NCI-H774 (cell line): ENCODE data around the gene C3orf52.
"Not testable (repeated sequence)": the region's sequence is repeated elsewhere in the genome, so short reads cannot be mapped to it uniquely, and the experiment has no call there.

Source experiments
- DNase-seq: peaks from one replicate; lab custom pipeline; 2025; lab: John Stamatoyannopoulos, UW

Gene C3orf52, protein sequence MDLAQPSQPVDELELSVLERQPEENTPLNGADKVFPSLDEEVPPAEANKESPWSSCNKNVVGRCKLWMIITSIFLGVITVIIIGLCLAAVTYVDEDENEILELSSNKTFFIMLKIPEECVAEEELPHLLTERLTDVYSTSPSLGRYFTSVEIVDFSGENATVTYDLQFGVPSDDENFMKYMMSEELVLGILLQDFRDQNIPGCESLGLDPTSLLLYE

DNA sequence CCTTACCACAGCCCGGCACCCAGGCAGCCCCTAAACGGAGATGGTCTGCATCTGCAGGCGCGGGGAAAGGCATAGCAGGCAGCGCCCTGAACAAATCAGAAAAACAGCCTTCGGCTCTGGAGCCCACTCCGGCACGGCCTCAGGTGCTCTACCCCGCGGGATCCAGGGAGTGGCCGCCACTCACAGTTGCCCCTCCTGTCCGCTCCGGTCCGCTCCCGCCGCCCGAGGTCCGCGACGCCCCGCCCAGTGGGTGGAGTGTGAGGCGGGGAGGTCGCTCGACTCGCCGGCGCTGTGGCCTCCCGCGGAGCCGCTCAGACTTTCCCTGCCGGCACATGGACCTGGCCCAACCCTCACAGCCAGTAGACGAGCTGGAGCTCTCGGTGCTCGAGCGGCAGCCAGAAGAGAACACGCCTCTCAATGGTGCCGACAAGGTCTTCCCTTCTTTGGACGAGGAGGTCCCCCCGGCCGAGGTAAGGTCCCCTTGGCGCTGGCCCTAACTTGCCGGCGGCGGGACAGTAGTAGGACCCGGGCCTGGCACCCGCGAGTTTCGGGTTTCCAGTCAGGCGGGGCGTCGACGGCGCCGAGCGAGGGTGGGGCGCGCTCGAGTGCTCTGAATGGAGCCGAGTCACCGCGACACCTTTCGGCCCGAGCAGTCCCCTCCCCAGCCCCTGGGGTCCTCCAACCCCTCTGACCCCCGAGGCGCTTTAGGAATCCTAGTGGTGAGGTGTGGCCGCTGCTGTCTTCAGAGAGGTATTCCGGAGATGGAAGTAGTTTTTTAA, at the start of gene C3orf52:
Gene C3orf52, plus strand, starts transcription at position 314 of the 779 bp plus-strand sequence. Its CDS starts 19 bp downstream, at position 333.
- peak; percentile 77 for DNase-seq

DNA sequence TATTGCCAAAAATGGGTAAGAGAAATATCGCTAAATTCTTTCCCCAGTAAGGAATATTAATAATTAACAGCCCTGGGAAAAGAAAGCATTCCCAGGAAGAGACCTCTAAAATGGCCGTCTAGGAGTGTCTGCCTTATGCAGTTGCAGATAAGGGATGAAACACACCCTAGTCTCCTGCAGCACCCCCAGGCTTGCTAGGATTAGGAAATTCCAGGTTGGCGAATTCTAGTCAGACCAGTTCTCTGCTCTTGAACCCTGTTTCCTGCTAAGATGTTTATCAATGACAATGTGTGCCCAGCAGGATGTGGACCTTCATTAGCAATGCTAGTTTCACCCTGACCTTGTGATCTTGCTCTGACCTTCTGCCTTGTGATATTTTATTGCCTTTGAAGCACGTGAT, 49.0 kb upstream of the C3orf52 start:
- not testable (repeated sequence) for DNase-seq

DNA sequence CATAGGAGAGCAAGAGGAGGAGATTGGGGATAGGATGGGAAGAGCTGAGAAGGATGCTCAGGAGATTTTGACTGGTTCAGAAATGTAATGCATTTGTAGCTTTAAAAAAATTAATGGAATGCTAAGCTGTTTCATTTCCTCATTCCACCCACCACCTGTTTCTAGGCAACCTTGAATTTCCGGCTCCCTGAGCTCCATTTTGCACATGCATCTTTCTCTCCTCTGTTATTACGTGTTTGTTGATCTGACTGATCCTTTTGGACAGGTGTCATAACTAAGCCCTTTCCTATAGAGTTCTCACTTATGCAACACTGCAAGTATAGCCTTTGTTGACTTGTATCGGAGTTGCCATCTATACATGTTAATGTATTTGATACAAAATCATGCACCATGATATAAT, 47.3 kb upstream of the C3orf52 start:
- DNase-seq: peak; percentile 8

DNA sequence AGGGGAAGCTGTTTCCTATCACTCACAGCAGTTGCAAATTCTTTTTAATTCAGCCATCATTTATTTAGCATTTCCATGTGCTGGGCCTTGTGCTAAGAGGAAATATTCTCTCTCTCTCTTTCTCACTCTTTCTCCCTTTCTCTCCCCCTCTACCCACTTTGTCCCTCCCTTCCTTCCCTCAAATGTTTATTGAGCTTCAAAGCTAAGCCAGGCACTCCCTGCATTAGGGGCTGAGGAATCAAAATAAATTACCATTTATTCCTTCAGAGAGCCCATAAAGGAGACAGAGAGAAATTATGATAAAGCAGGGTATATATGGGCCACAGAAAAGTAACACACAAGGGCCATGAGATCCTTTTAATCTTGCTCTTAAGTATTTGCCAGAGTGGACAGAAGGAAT, 44.9 kb upstream of the C3orf52 start:
- no peak for DNase-seq

DNA sequence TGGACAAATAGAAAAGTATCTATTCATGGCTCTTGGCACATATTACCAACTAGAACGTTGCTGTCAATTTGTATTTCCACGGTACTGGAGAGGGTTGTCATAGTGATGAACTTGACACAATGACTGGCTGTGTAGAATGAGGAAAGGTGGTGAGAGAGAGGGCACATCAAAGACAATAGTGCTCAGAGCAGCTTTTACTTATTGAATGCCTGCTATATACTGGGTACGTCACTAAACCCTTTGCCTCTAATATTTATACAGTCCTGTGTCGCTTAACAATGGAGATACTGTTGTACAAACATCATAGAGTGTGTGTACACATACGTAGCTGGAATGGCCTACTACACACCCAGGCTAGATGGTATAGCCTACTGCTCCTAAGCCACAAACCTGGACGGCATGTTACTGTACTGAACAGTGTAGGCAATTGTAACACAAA, 43.3 kb upstream of the C3orf52 start:
- DNase-seq: peak; percentile 86

DNA sequence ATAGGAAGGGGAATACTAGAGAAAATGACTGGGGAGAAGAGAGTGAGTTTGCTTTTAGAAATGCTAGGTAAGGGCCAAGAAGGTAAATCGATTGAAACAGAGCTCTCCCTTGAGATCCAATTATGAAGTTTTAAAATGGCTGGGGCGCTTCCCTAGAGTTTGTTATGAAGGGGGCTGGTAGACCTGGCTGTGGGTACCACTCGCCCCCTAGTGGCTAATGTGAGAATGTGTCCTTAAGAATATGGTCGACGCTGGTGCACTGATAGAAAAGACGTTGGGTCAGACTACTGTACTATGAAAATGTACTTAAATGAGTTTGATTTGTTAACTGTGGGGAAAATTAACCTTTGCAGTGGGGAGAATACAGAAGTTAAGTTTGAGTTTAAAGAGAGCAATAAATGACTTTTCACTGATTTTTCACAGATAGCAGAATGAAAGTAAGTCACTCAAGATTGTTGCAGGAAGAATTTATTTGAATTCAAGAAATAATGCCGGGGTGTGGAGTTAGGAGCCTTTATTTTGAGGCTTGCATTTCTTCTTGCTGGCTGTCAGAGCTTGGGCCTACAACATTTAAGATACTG, 42.5 kb upstream of the C3orf52 start:
- DNase-seq: peak; percentile 53

DNA sequence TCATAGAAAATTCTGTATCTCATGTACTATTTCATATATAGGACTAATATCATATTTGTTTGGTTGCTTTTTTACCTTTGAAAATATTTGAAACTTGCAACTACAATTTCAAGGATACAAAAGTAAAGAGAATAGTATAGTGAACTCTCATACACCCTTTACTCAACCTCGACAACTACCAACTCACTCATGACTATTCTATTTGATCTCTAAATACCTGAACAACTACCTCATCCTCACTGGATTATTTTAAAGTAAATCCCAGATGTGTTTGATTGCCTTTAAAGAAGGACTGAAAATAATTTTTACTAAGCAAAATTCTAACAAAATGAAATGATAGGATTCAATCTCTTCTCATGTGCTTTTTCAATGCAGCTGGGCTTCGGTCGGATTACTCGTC, 39.6 kb upstream of the C3orf52 start:
- no peak for DNase-seq

DNA sequence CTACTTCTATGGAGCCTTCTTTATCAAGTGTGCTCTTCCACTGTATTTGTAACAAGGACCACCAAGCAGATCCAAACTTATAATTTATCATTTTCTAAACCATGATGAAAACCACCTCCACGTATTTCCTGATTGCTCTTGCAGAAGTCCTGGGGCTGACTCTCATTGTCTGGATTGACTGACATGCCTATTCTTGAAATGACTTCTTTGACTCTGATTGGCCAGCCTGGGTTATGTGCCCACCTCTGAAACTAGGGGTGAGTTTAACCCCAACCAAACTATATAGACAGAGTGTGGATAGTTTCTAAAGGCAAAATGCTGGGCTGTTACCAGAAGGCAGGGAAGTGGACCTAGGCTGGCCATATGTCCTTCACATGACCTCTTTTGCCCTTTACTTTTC, 38.9 kb upstream of the C3orf52 start:
- no peak for DNase-seq

DNA sequence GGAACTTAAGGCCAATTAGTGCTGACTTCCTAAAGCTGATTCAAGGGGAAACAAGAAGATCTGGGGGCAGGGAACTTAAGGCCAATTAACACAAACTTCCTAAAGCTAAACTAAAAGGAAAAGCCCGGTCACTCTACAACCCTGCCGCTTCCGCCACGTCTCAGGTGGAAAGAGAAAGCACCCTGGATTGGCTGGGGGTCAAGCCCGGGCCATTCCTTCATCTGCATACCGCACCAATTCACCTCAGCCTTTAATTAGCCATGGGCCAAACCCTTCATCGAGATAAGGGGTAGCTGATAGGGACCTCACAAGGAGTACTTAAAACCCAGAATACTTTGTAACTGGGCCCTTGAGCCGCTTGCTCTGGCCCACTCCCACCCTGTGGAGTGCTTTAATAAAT, 37.3 kb upstream of the C3orf52 start:
- no peak for DNase-seq

DNA sequence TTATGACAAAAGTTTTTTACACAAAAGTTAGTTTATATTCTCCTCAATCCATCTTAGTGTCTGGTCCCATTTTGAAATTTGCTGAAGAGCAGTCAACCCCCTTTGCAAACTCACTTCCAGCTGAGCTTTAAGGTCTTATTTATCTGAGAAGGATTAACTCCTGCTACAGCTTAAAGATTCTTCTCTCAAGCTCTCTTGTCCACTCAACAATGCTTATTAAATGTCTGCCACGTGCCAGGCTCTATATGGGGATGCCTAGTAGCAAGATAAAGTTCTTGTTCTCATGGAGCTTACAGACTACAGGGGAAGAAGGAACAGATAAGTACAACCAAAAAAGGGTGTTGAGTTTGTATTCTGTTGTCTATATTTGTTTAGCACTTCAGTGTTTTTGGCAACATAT, 33.0 kb upstream of the C3orf52 start:
- DNase-seq: no peak

DNA sequence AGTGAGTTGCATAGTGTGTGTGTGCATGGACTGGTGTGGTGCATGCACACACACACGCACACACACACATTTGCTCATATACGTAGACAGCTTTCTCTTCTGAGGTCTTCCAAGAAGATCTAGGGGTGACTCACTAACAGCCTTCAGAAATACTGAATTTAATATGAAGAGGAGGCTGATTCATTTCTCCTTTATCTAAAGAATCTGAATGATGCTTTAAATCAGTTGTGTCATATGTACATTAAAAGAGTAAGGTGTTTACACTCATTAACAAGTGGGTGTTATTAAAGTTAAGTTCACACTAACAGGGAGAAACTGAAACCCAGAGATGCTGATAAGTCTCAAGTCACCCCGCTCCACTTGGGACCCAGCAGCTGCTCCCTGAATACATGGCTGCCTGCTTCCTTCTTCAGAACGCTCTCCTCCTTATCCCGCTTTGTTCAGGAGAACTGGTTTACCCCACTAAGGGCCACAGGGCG, 29.7 kb upstream of the C3orf52 start:
- no peak for DNase-seq

DNA sequence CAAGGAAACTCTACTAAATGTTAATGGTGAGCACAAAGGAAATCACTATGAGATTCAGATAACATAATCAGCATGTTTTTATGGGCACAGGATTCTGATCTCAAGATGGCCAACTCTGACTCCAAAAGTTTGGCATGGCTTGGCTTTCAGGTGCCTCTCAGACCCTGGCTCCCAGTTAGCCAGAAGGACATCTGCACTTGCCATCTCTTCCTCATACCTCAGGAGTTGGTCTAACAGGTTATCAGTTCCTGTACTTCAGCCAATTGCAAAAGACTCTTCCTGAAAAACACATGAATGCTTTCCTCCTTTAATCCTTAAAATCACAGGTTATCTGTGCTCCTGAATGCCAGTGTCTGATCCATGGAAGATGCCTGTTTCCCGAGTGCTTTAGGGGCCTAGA, 26.7 kb upstream of the C3orf52 start:
- DNase-seq: no peak

DNA sequence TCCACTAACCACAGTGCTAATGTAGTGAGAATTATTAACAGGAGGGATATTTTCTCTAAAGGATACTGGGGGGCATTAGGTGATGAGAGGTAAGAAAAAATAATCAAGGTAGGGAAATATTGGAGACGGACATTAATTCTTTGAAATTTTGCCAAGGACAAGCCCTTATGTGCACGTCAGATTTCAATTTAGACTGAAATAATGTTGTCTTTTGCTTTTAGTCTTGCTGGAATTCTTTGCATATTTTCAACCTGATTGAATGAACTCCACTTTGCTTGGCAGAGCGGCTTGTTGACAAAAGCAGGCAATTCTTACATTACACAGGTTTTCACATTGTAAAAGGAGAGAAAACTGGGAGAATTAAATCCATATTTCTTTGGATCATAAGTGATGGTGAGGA, 25.0 kb upstream of the C3orf52 start:
- DNase-seq: no peak

DNA sequence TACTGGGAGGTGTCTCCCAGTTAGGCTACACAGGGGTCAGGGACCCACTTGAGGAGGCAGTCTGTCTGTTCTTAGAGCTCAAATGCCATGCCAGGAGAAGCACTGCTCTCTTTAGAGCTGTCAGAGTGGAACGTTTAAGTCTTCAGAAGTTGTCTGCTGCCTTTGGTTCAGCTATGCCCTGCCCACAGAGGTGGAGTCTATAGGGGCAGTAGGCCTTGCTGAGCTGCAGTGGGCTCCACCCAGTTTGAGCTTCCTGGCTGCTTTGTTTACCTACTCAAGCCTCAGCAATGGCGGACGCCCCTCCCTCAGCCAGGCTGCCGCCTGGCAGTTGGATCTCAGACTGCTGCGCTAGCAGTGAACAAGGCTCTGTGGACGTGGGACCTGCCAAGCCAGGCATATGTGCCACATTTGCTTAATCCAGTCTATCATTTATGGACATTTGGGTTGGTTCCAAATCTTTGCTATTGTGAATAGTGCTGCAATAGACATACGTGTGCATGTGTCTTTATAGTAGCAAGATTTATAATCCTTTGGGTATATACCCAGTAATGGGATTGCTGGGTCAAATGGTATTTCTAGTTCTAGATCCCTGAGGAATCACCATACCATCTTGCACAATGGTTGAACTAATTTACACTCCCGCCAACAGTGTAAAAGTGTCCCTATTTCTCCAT, 13.7 kb upstream of the C3orf52 start:
- DNase-seq: not testable (repeated sequence)

DNA sequence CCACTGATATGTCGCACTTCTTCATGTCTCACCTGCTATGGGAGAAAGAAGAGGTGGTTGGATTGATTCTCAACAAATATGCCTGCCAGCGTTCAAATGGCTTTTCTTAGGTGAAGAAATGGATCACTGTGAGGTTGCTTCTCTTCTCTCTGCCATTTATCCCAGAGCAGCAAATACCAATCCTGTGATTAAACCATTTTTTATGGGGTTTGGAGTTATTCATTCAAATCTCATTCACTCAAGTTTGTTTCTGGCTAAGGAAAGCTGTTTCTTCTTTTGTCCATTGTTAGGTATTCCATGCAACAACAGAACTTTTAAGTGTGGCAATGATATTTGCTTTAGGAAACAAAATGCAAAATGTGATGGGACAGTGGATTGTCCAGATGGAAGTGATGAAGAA, 12.2 kb upstream of the C3orf52 start:
- DNase-seq: no peak

DNA sequence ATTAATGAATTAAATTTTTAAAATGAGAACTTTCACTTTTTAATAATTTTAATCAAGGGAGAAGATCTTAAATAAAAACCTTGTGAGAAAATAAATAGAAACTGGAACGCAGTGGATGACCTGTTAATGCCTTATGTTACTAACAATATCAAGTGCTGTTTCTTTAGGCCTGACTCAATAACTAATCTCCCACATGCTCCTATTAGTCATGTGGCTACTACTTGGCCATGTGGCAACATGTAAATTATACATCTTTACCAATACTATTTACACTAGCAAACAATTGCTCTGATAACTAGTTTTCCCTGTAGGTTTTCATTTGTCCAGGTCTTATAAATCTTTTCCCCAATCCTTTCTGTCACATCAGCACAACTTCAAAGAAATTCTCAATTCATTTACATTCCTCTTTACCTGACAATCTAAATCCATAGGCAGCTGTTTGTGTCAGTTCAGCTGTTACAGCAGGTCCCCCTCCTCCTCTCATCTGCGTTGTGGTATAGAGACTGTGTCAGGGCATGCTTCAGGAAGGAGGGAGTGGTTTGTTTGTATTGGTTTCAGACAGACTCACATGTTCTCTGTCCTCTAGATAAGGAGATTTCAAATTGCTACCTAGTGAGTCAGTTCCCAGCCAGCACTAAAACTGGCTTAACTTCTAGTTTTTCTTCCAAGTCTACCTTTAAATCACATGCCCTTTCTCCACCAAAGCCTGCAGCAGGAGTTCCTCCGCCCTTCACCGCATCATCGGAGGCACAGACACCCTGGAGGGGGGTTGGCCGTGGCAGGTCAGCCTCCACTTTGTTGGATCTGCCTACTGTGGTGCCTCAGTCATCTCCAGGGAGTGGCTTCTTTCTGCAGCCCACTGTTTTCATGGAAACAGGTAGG, 11.3 kb upstream of the C3orf52 start:
- DNase-seq: no peak

DNA sequence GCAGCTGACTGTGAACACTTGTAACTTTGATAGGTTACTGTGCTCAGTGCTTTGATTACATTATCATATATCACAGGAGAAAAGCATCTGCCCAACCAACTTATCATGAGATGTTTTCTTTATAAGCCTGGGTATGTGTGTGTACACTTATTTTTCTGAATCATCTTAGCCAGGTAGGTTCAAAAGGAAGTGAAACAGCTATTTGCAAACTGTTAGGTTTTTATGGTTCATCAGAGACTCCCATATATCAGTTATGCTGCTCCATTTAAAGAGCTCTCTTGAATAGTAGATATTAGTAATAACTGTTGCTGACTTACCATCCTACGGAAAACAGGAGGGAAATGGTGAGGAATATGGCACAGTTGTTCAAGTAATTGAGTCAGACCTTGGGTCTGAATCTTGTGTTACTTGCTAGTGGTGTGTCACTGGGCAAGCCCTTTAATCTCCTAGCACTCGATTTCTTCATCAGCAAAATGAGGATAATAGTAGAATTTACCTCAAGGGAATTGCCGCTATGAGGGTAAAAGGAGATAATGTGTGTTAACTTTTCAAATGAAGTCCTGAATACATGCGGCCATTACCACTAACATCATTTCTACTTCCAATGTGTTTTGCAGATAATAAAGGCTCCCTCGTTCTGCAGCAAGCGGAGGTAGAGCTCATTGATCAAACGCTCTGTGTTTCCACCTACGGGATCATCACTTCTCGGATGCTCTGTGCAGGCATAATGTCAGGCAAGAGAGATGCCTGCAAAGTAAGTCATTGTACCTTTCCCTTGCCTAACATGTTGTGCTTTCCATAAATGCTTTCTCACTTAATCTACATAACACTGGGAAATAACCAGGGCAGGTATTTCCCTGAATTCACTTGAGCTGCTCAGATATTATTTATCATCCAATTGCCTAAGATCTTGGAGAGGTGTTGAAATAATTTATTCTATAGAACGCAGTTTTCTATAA, 7.8 kb upstream of the C3orf52 start:
- no peak for DNase-seq

DNA sequence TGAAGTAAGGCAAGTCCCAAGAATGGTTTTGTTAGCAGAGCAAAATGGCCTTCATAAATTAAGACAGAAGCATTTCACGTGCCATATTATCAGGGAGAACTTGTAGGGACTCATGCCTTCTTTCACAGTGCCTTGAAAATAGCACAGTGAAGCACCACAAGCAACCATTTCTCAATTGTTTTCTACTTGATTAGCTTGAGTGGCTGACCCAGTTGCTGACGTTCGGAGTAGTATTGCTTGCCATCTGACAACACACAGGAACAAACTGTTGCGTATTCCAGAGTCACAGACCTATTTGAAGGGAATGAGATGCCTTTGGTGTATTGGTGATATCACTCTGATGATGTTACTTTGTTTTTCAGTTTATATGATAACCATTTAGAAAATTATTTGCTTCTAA, 3.0 kb upstream of the C3orf52 start:
- no peak for DNase-seq

DNA sequence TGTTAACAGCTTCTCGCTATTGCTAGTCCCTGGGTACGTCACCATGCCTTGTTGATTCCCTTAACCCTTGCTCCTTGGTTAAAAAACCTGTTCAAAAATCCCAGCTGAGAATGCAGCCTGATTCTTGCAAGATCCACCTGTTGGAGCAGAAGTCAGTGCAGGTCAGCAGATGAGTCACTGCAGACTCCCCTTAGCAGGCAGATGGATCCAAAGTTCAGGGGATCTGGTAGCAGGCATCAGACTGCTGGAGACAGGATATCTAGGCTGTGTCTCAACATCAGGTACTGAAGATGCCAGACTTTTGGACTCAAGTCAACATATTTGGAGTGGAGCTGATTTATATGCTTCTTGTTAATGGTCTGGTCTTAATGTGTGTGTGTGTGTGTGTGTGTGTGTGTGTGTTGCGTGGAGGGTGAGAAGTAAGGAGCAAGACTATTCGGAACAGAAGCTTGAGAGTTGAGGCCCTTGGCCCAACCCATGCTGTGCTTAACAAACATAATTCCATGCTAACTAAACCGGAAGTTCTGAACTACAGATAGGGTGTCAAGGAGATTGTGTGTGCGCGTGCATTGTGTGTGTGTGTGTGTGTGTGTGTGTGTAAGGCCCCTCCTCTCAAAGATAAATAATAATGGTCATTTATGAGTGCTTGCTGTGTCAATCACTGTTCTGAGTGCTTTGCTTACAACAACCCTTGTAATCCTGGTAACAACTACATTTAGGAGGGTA, 1.0 kb upstream of the C3orf52 start:
- no peak for DNase-seq

DNA sequence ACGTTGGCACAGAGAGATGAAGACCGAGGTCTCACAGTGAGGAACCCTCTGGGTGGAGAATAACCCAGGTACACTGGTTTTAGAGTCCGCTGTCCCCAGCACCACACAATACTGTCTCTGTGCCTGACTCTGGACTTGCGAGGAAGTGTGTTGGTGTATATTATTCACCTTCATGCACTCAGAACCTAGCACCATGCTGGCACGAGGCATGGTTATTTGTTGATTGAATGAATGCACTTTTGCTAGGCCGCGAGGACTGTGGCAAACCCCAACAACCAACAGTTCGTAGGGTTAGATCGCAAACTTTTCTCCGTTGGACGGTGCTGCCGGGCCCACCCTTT, 484 bp upstream of the C3orf52 start:
- DNase-seq: no peak
